PFSK-1 (cell line): ENCODE measurements around the gene RUBCN.

Source experiments
- FOXP2 ChIP-seq: optimal IDR thresholded peaks from 2 replicates; pipeline ENCODE3; 2011; ENCODE audit warnings: borderline replicate concordance, control low read depth, inconsistent platforms; ENCODE audit not compliant: insufficient read depth; ENCODE audit errors: extremely low read length, extremely low read depth
- POLR2AphosphoS5 ChIP-seq: IDR thresholded peaks from 2 replicates; pipeline ENCODE4 v1.6.1; 2012; ENCODE audit warnings: low read depth, mild to moderate bottlenecking, control low read depth, low read length, moderate library complexity
- REST ChIP-seq, 2 experiments: IDR thresholded peaks; 2 replicates each; pipeline versions ENCODE4 v1.6.1 to v1.8.0; 2011 to 2012; ENCODE audit warnings: low read depth in 2 of 2, low read length in 2 of 2, control low read depth in 1 of 2, inconsistent platforms in 1 of 2, mild to moderate bottlenecking in 1 of 2, moderate library complexity in 1 of 2; ENCODE audit not compliant: insufficient read depth in 1 of 2
- SIN3A ChIP-seq: IDR thresholded peaks from 2 replicates; pipeline ENCODE4 v1.6.1; 2012; ENCODE audit warnings: mild to moderate bottlenecking, low read length, moderate library complexity, borderline replicate concordance; ENCODE audit not compliant: insufficient read depth
- TAF1 ChIP-seq: IDR thresholded peaks from 2 replicates; pipeline ENCODE4 v1.6.1; 2012; ENCODE audit warnings: low read length, control low read depth, borderline replicate concordance; ENCODE audit not compliant: insufficient read depth

RUBCN gene

GRCh38 chr3:197683191-197683590 lies 53.5 kb downstream of the RUBCN start:
- no peak for TF ChIP-seq SIN3A
- no peak for TF ChIP-seq FOXP2

GRCh38 chr3:197682713-197683112 lies 54.0 kb downstream of the RUBCN start:
- no peak for TF ChIP-seq FOXP2
- TF ChIP-seq TAF1 = no peak
- no peak for TF ChIP-seq SIN3A
- TF ChIP-seq POLR2AphosphoS5 = no peak
- TF ChIP-seq REST (IDR thresholded peaks at IDR 0.05; ENCODE audit: insufficient read depth in 1 of 2, low read depth in 2 of 2, low read length in 2 of 2) = no peak

GRCh38 chr3:197680955-197681521 lies 55.7 kb downstream of the RUBCN start:
- no peak for TF ChIP-seq REST (IDR thresholded peaks at IDR 0.05; ENCODE audit: insufficient read depth in 1 of 2, low read depth in 2 of 2, low read length in 2 of 2)
- no peak for TF ChIP-seq TAF1
- no peak for TF ChIP-seq POLR2AphosphoS5
- no peak for TF ChIP-seq FOXP2
- no peak for TF ChIP-seq SIN3A

- TF ChIP-seq FOXP2 = no peak
- no peak for TF ChIP-seq SIN3A
- no peak for TF ChIP-seq POLR2AphosphoS5
- no peak for TF ChIP-seq TAF1
- no peak for TF ChIP-seq REST (IDR thresholded peaks at IDR 0.05; ENCODE audit: insufficient read depth in 1 of 2, low read depth in 2 of 2, low read length in 2 of 2)
These were observed 60.8 kb downstream of the RUBCN start for GRCh38 chr3:197675951-197676350.

- TF ChIP-seq POLR2AphosphoS5 = no peak
- no peak for TF ChIP-seq REST (IDR thresholded peaks at IDR 0.05; ENCODE audit: insufficient read depth in 1 of 2, low read depth in 2 of 2, low read length in 2 of 2)
- no peak for TF ChIP-seq SIN3A
- no peak for TF ChIP-seq TAF1
- no peak for TF ChIP-seq FOXP2
These were observed 61.2 kb downstream of the RUBCN start for GRCh38 chr3:197675563-197675860.
